ENCODE data around the gene FCRLB.
"Not testable (repeated sequence)": the region's sequence is repeated elsewhere in the genome, so short reads cannot be mapped to it uniquely, and the experiment has no call there.

FCRLB gene

DNA sequence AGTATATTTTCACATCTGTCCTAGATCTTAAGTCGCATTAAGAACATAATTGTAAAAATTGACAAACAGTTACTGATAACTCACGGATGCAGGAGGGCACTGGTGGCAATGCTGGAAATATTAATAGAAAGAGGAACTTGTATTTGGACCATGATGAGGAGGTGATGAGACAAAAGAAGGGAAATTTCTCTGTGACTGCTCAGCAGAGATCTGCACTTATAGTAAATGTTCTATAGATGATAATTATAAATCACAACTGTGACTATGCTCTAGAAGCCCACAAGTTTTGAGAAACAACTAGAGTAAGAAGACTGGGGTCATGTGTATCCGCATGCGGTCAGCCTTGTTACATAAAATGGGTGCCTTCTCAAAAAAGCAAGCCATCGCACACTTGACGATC lies 19.6 kb downstream of the FCRLB start:
- no peak for DNase-seq (ENCODE audit: low read depth in 2 of 2)

DNA sequence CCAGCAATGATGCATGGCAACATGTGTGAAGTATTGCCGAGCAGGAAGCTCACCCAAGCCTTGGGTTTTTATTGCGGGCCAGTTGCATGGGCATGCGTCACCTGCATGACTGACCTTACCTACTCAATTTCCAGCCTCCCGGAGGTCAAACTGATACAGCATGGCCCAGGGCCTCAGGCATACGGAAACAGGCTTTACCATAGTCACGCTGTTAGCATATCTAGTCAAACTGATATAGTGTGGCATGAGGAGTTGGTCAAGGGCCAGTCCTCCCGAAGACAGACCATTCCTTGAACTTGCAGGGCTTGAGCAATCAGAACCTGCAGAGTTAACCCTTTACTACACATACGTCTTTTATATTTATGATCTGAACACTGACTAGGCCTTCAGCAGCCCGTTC lies 21.9 kb downstream of the FCRLB start:
- no peak for DNase-seq (ENCODE audit: low read depth in 2 of 2)

DNA sequence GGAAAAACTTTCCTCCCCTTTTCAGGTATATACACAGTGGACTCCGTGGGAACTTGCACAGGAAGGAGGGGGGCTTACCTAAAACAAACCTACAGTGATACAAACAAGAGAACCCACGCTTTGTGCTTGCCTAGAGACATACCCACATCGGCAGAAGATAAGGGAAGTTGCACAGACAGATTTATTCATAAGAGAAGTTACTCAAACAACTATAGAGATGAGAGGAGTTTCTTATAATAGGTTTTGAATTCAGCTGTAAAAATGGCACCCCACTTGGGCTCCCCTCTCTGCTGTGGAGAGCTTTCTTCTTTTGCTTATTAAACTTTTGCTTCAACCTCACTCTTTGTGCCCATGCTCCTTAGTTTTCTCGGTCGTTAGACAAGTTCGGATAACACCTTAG lies 26.5 kb downstream of the FCRLB start:
- no peak for DNase-seq (ENCODE audit: low read depth in 2 of 2)

DNA sequence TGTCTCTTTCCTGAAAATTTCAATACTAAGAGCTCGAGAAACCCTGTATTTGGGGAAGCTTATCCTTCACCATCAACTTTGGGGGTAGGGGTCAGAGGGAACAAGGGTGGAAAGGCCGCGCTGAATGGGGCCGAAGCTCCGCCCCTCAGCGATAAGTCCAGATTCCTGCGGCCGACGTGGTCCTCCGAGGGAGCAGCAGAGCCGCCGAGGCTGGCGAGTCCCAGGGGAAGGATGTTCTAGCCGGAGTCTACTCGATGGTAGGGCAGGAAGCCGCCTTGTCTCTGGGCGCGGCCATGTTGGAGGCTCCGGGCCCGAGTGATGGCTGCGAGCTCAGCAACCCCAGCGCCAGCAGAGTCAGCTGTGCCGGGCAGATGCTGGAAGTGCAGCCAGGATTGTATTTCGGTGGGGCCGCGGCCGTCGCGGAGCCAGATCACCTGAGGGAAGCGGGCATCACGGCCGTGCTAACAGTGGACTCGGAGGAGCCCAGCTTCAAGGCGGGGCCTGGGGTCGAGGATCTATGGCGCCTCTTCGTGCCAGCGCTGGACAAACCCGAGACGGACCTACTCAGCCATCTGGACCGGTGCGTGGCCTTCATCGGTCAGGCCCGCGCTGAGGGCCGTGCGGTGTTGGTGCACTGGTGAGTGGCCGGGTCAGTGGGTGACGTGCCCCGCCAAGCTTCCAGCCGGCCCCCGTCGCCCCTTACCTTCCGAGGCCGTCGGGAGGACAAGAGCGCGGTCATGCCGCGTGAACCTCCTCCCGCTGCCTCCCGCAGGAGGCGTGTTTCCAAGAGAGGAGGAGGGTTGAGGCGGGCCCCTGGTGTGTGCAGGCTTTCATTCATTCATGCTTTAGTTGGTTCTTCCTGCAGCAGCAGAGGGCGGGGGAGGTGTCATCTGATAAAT lies 28.4 kb downstream of the FCRLB start, which contains the start of gene DUSP12:
DUSP12 (plus strand) TSS at position 278 of the 899 bp plus-strand sequence; CDS start at position 294, 16 bp downstream.
- DNase-seq (ENCODE audit: low read depth in 2 of 2) = peak; percentile 69 to 78

DNA sequence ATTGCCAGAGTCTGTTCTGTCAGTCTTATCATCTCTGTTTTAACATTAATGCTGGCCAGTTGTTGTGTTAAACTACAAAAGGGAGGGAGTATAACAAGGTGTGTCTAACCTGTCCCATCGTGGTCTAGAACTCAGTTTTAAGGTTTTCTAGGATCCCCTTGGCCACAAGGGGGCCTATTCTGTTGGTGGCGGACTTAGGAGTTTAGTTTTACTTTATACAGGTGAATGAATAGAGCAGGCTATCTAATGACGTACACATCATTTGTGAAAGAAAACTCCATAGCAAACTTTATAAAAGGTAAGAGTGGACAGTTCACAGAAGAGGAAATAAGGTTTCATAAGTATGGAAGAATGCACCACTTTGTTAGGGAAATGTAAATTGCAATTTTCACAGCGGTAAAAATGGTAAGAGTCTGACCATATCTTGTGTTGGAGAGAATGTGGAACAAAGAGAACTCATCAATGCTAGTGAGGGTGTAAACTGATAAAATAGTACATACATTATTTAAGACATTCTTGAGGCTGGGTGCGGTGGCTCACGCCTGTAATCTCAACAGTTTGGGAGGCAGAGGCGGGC lies 42.3 kb downstream of the FCRLB start:
- DNase-seq (ENCODE audit: low read depth in 2 of 2) = no peak

DNA sequence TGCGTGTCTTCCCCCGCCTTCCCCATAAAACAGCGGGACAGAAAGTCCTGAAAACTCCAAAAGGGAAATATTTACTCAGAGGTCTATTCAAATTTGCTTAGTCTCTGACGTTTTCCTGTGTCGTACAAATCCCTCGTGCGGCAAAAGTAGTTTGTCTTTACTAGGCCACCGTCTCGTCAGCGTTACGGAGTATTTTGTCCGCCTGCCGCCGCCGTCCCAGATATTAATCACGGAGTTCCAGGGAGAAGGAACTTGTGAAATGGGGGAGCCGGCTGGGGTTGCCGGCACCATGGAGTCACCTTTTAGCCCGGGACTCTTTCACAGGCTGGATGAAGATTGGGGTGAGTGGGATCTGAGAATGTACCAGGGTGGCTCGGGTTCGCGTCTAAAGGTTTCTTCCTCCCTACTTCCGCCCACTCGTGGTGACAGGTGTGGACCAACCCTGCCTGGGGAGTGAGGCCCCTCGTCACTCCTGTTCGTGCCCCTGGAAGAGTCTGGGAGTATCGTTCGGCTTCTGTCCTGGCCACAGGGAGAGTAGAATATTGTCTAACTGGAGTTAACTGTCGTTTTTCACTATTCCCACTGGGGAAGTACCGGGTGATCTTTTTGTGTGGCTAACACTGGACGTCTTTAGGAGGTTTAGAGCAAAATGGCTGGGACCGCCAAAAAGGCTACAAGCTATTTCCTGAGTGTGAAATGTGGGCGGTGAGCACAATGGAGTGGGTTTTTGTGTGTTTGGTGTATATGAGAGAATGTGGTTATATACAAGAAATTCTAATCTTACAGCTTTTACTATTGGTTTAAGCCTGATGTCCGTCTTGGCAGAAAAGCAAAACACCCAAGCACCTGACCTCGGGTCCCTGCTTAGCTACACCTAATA lies 45.0 kb downstream of the FCRLB start, which contains the start of gene ATF6:
ATF6 (plus strand) TSS at position 219 of the 880 bp plus-strand sequence; CDS start at position 260, 41 bp downstream.
- DNase-seq (ENCODE audit: low read depth in 2 of 2) = peak; percentile 66

DNA sequence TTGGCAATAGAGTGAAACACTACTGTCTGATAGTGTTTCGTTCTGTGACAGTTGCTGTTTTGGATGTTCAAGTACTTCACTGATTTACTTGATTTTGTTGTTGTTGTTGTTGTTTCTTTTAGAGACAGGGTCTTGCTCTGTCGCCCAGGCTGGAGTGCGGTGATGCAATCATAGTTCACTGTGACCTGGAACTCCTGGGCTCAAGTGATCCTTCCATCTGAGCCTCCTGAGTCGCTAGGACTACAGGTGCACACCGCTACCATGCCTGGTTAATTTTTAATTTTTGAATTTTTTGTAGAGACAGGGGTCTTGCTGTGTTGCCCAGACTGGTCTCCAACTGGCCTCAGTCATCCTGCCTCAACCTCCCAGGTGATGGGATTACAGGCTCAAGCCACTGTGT lies 47.1 kb downstream of the FCRLB start:
- DNase-seq (ENCODE audit: low read depth in 2 of 2) = no peak

DNA sequence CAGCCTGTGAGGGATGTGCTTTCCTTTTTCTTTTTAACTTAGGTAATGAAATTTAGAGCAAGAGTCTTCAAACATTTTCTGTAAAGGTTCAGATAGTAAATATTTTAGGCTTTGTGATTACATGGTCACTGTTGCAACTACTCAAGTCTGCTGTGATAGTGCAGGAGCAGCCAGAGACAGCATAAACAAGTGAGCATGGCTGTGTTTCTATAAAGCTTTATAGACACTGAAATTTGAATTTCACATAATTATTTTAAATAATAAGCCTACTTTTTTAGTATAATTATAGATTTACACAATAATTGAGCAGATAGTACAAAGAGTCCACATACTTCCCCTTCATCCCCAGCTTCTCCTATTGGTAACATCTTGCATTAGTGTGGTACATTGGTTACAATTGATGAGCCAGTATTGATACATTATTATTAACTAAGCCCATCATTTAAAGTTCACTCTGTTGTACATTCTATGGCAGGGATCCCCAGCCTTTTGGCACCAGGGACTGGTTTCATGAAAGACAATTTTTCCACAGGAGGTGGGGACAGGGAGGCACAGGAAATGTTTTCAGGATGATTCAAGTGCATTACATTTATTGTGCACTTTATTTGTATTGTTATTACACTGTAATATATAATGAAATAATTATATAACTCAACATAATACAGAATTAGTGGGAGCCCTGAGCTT lies 47.8 kb downstream of the FCRLB start:
- DNase-seq (ENCODE audit: low read depth in 2 of 2) = no peak

DNA sequence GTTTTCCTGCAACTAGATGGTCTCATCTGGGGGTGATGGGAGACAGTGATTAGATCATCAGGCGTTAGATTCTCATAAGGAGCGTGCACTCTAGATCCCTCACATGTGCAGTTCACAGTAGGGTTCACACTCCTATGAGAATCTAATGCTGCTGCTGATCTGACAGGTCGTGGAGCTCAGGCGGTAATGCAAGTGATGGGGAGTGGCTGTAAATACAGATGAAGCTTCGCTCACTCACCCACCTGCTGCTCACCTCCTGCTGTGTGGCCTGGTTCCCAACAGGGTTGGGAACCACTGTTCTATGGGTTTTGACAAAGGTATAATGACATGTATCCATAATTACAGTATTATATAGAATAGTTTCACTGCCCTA lies 48.3 kb downstream of the FCRLB start:
- not testable (repeated sequence) for DNase-seq (ENCODE audit: low read depth in 2 of 2)

DNA sequence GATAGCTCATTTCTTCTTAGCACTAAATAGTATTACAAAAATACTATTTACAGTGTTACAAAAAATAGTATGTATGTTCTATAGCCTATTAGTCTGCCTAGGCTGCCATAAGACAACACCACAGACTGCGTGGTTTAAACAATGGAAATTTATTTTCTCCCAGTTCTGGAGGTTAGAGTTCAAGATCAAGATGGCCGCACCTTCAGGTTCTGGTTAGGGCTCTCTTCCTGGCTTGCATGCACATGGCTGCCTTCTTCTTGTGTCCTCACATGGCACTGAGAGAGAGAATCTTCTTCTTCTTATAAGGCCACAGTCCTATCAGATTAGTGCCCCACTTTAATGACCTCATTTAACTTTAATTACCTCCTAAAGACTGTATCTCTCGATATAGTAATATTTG lies 48.9 kb downstream of the FCRLB start:
- DNase-seq (ENCODE audit: low read depth in 2 of 2) = no peak

DNA sequence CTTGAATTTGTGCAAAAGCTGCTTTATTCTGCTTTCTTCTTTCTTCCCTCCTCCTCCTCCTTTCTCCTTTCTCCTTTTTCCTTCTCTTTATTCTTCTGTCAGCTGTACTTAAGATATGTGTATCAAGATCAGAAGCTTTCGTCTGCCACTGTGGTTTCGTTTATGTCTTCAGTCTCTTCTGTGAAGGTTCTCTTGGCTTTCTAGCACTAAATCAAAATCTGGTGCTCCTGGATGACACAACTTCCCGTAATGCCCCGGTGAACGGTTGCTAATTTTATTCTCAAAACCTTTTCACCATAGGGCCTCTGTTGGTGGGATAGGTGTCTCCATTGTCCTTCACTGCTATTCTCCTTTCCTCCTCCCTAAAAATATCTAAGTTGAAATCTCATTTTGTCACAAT lies 49.8 kb downstream of the FCRLB start:
- DNase-seq (ENCODE audit: low read depth in 2 of 2) = no peak

DNA sequence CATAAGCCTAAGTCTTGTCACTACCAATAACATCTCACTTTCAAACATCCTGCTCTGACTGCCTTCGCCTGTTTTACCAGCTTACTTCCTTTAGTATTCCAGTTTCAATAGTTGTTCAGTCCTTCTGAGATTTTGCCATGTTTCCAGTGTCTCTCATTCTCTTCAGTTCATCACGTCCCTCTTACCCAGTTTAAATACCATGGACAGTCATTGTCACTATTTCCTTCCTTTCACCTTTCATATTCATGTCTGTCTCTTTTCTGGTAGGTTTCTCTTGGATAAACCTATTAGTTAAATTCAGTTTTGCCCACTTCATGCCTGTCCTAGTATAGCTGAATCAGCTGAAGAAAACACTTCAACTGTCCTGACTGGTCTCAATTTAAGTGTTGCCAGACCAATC lies 50.6 kb downstream of the FCRLB start:
- no peak for DNase-seq (ENCODE audit: low read depth in 2 of 2)

DNA sequence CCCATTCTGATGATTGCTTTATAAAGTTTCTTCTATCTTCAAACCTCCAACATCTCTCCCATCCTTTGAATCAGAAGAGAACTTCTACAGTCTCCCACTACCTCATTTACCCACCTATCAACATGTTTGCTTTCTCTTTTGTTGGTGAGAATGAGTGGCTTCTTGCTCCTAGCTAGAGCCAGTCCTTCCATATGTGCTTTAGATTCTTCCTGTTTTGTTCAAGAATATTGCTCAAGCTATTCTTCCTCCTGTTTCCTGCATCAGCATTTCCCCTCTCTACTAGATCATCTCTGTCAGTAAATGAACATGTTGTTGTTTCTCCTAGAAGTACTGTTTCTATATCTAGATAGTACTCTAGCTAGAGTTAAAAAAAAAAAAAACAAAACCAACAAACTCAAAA lies 51.1 kb downstream of the FCRLB start:
- no peak for DNase-seq (ENCODE audit: low read depth in 2 of 2)

DNA sequence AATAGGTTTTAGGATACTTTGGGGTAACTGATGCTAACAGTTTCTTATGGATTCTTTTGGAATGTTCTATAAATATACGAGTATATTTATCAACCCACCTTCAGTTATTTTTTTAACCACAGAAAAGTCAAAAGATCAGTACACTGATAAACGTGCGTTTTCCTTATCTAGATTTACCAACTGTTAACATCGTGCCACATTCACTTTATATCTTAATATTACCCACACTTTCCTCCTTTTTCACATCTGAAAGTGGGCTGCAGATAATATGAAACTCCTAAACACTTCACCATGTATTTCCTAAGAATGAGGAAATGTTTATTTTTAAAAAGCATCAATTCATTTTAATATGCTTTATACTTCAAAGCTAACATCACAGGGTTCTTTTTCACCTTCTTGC lies 52.4 kb downstream of the FCRLB start:
- DNase-seq (ENCODE audit: low read depth in 2 of 2) = no peak

DNA sequence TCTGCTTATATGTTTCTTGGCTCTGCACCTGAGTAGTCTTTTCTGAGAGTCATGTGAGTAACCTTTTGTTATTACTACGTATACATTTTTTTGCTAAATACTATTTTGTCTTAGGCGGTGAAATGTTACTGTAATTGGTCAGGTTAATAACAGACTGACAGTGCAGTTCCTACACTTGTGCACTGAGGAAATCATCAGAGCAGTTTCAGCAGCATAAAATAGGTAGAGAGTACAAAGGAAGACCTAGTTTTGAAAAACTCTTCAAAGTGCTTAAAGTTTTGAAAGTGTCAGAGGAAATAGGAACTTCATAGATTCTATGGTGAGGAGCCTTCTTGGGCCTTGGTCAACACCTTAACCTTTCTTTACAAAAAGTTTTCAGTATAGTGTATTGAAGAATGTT lies 55.9 kb downstream of the FCRLB start:
- no peak for DNase-seq (ENCODE audit: low read depth in 2 of 2)

All from stimulated activated CD8-positive, alpha-beta memory T cell treated with anti-CD3 and anti-CD28 coated beads, Interleukin-15, amount 100 ng/mL, for 4 hours (primary cell).